Skin of body (tissue), 2 donors: ENCODE measurements around the gene CLSTN3. TPM values are rescaled to one million over a fixed set of nuclear protein-coding genes. Genes with fewer than 3 reads are reported as not detected.
"Not testable (repeated sequence)": the region's sequence is repeated elsewhere in the genome, so short reads cannot be mapped to it uniquely, and the experiment has no call there.

ENCODE experiments used
- DNase-seq: peaks from one replicate; lab custom pipeline; 2025; lab: John Stamatoyannopoulos, UW
- total RNA-seq: library from RNA; depleted of rRNA; stranded (reverse); fragments of >200 nt; gene quantifications from one replicate; pipeline ENCODE4 v1.2.3, GENCODE V29; 2014

CLSTN3 gene
- total RNA-seq, 1 donor from 2014 or later, result 31.7 TPM

DNA sequence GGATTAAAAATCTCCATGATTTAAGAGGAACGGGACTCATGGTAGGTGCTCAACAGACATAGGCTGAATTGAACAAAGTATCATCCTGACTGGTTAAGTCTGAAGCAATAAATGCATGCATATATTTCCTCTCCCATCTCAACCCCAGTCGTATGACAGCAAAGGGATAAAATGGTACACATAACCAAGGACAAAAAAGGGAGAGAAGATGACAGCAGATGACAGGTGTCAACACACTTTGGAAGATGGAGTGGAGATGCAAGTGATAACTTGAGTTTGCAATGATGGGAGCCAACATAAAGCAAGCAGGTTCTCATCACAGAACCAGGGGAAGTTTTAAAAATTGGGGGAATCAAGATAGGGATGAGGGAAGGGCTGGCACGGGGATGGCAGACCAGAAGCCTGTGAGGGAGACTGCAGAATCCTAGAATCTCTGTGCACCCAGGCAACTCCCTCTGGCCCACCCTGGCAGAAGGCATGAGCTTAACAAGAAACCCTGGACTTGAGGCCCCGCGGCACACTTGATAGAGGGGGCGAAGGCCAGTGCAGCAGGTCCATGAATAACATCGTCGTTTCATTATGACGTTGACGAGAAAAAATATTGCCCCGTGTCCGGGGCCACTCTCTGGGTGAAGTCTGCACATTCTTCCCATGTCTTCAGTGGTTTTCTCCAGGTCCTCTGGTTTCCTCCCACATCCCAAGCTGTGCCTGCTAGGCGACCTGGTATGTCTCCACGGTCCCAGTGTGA, 26.2 kb upstream of the CLSTN3 start:
- no peak for DNase-seq

DNA sequence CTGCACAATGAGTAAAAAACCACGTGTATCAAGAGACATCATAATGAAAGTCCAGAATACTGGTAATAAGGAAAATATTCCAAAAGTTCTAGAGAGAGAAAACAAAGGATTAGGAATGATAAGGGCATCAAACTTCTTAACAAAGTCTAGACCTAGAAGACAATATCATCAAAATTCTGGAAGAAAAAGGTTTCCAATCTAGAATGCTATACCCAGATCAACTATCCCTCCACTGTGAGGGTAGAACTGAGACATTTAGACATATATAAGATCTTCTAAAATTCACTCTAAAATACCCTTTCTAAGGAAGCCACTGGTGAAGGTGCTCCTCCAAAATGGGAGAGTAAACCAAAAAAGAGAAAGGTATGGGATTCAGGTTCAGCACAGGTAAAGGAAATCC, 24.1 kb upstream of the CLSTN3 start:
- DNase-seq, result no peak

GRCh38 chr12:7107181-7107580, 23.0 kb upstream of the CLSTN3 start:
- not testable (repeated sequence) for DNase-seq

DNA sequence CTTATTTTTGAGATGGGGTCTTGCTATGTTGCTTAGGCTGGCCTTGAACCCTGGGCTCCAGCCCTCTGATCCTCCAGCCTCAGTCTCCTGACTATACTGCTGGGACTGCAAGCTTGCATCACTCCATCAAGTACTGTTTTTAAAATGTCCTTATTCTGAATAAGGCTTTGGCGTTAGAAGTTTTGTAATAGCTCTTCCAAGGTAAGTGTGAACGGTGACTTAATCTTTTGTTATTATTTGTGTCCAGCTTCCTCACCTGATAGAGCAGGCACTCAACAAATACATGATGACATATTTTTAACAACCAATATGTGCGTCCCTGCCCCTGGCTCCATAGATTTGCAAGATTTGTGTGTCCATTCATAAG, 22.6 kb upstream of the CLSTN3 start:
- no peak for DNase-seq

DNA sequence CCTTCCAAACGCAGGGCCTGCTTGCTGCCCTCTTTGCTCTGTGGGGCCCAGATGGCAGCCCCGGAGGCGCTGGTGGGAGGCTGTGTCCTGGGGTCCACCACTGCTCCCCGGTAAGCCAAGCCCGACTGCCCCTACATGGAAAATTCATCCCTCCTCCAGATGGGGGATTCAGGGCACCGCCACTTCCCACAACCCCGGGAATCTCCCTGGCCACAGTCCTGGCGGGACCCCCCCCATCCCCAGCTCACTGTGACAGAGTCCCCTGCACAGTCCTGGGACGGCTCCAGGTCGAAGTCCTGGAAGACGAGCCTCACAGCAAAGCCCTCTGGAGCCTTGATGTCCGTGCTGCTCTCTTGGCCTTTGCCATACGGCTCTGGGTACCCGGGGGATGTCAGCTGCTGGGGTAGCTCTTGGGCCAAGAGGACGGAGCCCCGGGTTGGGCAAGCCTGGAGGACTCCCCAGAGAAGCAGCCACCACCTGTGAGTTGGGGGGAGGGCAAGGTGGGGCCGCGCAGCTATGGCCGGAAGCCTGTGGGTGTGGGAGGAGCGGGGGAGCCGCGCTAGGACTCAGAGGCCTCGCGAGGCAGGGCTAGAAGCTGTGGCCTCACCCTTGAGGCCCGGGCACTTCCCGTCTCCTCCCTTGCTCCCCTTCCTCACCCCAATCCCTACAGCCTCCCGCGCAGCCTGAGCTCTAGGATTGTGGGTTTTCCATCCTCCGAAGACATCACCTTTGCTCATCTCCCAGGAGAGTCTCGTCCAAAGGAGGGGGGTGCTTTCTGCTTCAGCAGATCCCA, 22.0 kb upstream of the CLSTN3 start:
- DNase-seq, result peak; percentile 55

DNA sequence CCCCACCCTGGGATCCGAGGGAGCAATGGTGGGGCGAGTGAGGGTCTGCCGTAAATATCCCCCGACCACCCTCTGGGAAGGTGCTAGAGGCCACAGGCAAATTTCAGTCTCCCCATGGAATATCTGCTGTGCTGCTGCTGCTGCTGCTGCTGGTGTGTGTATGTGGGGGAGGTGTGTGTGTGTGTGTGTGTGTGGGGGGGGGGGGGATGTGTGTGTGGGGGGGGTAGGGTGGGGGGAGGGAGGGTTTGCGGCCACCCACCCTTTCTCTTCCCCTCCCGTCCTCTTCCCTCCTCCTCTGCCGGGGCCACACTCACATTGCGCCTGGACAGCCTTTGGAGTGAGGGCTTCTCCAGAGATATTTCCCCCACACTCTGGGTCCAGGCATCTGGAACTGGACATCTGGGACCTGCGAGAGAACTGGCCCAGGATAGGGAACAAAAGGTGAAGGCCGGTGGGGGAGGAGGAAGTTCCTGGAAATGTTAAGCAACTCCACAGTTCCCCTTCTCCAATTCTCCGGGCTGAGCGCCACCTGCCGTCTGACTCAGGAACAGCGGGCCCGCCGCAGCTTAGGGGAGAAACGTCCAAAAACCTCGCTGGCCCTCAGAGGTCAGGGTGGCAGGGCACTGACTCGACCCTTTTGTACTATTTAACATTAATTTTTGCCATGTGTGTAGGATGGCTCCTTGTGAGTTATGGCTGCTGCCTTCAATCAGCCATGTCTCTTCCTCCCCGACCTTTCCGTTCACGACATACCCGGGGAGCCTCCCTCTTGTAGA, 21.2 kb upstream of the CLSTN3 start, which contains the start of gene C1RL:
Gene C1RL (minus strand): TSS at position 419 of the 776 bp plus-strand sequence. CDS start 34 bp downstream, at position 385.
- DNase-seq, result peak; percentile 89

GRCh38 chr12:7109572-7109920, 20.6 kb upstream of the CLSTN3 start:
- DNase-seq, result no peak

- DNase-seq, result no peak
These were observed 19.5 kb upstream of the CLSTN3 start for GRCh38 chr12:7110661-7111060.

GRCh38 chr12:7112041-7112440, 18.1 kb upstream of the CLSTN3 start:
- no peak for DNase-seq

GRCh38 chr12:7113389-7113871, 16.7 kb upstream of the CLSTN3 start:
- no peak for DNase-seq

DNA sequence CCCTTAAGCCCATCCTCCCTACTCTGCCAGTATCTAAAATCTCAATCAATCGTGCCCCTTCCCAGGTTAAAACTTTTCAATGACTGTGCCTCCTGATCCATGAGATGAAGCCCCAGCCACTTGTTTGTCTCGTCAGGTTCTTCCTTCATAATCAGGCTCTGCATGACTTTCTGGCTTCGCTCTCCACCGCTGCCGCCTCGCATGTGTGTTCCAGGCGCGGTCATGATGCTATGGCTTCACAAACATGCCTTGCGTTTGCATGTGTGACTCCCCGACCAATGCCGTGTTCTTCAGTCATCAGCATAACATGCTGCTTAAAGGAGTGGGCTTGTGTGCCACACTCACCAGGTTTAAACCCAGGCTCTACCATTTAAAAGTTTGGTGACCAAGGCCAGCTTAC, 16.2 kb upstream of the CLSTN3 start:
- DNase-seq, result no peak

GRCh38 chr12:7114851-7115250, 15.3 kb upstream of the CLSTN3 start:
- DNase-seq, result no peak

- DNase-seq, result no peak
These were observed 14.0 kb upstream of the CLSTN3 start for GRCh38 chr12:7116196-7116595.

GRCh38 chr12:7116916-7117315, 13.3 kb upstream of the CLSTN3 start:
- no peak for DNase-seq

GRCh38 chr12:7117670-7118069, 12.5 kb upstream of the CLSTN3 start:
- DNase-seq, result no peak

DNA sequence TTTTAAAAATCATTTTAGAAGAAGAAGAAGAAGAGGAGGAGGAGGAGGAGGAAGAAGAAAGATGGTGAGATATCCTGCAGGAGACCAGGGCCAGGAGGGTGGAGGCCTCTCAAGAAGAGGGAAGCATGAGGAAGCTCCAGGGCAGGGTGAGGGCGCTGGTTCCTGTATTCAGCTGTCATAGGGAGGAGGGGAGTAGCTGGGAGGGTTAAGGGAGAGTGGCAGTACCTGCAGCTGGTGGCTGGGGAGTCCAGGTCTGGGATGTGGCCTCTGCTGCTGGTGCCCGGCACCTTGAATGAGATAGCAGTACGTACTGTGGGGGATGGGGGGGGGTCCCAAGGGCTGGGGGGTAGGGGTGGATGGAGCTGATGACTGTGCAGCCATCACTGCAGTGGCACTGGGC, 11.3 kb upstream of the CLSTN3 start:
- no peak for DNase-seq

DNA sequence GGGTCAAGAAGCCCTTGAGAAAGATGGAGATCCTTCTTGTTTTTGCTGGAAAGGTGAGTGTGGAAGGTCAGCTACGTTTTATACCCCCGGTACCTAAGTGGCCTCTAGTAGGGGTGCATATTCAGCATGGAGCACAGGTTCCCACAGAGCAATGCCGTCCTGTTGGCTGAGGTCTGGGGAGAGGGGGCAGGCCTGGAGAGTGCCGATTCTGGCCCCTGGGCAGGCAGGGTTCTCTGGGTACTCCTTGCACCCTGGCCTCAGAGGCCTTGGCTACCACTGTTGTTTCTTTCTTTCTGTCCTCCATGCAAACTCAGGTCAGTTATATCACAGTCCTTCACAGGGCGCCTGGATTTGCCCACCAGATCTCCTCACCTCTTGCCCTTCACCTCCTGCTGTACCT, 10.0 kb upstream of the CLSTN3 start:
- no peak for DNase-seq

DNA sequence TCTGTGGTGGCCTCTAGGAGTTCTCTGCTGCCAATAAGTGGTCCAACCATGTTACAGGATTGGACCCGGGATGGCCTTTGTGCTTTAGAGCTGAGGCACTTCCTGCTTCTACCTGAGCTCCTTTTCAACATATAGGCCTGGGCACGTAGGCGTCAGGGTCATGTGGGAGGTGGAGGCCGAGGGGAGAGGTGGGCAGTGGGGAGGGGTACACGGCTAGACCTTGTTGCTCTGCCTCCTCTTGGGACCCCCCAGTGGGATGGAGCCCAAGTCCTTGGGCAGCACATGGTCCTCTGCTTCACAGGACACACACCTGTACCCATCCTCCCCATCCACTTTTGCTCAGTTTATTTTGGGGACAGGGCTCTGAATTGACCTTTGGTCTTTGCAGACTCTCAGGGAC, 8.8 kb upstream of the CLSTN3 start:
- DNase-seq, result no peak

- DNase-seq, result peak; percentile 58
These were observed 7.1 kb upstream of the CLSTN3 start for GRCh38 chr12:7122811-7123769.

- peak; percentile 5 for DNase-seq
These were observed 6.2 kb upstream of the CLSTN3 start for GRCh38 chr12:7123806-7124522.
